SJSA1 (cell line): Measurements from ENCODE around the gene ZNF331. TPM values are rescaled to one million over a fixed set of nuclear protein-coding genes. Genes with fewer than 3 reads are reported as not detected.
"Not testable (repeated sequence)": the region's sequence is repeated elsewhere in the genome, so short reads cannot be mapped to it uniquely, and the experiment has no call there.

Experiments used
- DNase-seq, 2 experiments: peaks; one replicate each; pipeline ENCODE4 v3.0.0-alpha.2; 2015 to 2020; ENCODE audit warnings: low spot score in 2 of 2, low read depth in 1 of 2
- H3K27ac ChIP-seq: fragments of 250-450 bp; sonication (Bioruptor Pico); 2 replicates; pipeline ENCODE4 v1.5.1; 2020; ENCODE audit warnings: mild to moderate bottlenecking, moderate library complexity
- H3K27me3 ChIP-seq: fragments of 250-450 bp; sonication (Bioruptor Pico); replicated peaks from 2 replicates; pipeline ENCODE4 v1.5.1; 2020; ENCODE audit warnings: mild to moderate bottlenecking, moderate library complexity
- H3K36me3 ChIP-seq: fragments of 250-450 bp; sonication (Bioruptor Pico); 2 replicates; pipeline ENCODE4 v1.5.1; 2020; ENCODE audit warnings: mild to moderate bottlenecking
- H3K4me1 ChIP-seq: fragments of 250-450 bp; sonication (Bioruptor Pico); replicated peaks from 2 replicates; pipeline ENCODE4 v1.6.1; 2021; ENCODE audit warnings: mild to moderate bottlenecking
- H3K4me3 ChIP-seq: fragments of 250-450 bp; sonication (Bioruptor Pico); 2 replicates; pipeline ENCODE4 v1.5.1; 2020; ENCODE audit warnings: mild to moderate bottlenecking
- H3K9me3 ChIP-seq: fragments of 250-450 bp; sonication (Bioruptor Pico); replicated peaks from 2 replicates; pipeline ENCODE4 v1.5.1; 2020; ENCODE audit warnings: mild to moderate bottlenecking
- total RNA-seq: library from RNA; depleted of rRNA; stranded (reverse); fragments of >200 nt; shearing (Covaris generic); gene quantifications from 2 replicates; pipeline ENCODE4 v1.2.3, GENCODE V29; 2014; rRNA removed

The ZNF331 gene
- total RNA-seq, result 4.8 and 7.4 TPM in 2 replicates

- H3K36me3 ChIP-seq, result peaks cover 13% of the 10 kb centered on the region
- peaks cover 4% of the 10 kb centered on the region; the same call in 1 of the 2 replicates for H3K4me1 ChIP-seq
- H3K27me3 ChIP-seq, result no peaks in the 10 kb centered on the region
- H3K4me3 ChIP-seq, result peak within 1 kb of the TSS; percentile 74
- DNase-seq, result peak; percentile 74 to 77
- H3K27ac ChIP-seq, result peak within 1 kb of the TSS; percentile 45
- H3K9me3 ChIP-seq, result peaks cover 3% of the 10 kb centered on the region; the same call in 1 of the 2 replicates
Observed at GRCh38 chr19:53537521-53538377, at the start of gene ZNF331. ZNF331 (plus strand) TSS chr19:53538145; CDS start chr19:53569377, 31,232 bp downstream.

- H3K27ac ChIP-seq, result no peak overlapping the region
- H3K36me3 ChIP-seq, result peaks cover 8% of the 10 kb centered on the region; the same call in 1 of the 2 replicates
- no peak overlapping the region for H3K4me3 ChIP-seq
- peaks cover 4% of the 10 kb centered on the region; the same call in 1 of the 2 replicates for H3K9me3 ChIP-seq
- H3K4me1 ChIP-seq, result no peaks in the 10 kb centered on the region
- DNase-seq, result no peak
- no peaks in the 10 kb centered on the region for H3K27me3 ChIP-seq
Observed at GRCh38 chr19:53492153-53492552, 45.8 kb upstream of the ZNF331 start.

GRCh38 chr19:53497311-53498023 is 40.5 kb upstream of the ZNF331 start:
- not testable (repeated sequence) for H3K36me3 ChIP-seq, DNase-seq, H3K27me3 ChIP-seq, H3K4me1 ChIP-seq, H3K27ac ChIP-seq, H3K9me3 ChIP-seq, H3K4me3 ChIP-seq

- H3K4me3 ChIP-seq, H3K36me3 ChIP-seq, H3K4me1 ChIP-seq, H3K9me3 ChIP-seq, H3K27ac ChIP-seq, H3K27me3 ChIP-seq, DNase-seq: not testable (repeated sequence)
Observed at GRCh38 chr19:53498024-53498395, 39.9 kb upstream of the ZNF331 start.

GRCh38 chr19:53503151-53503550 is 34.8 kb upstream of the ZNF331 start:
- not testable (repeated sequence) for H3K4me1 ChIP-seq, H3K27me3 ChIP-seq, DNase-seq, H3K4me3 ChIP-seq, H3K36me3 ChIP-seq, H3K9me3 ChIP-seq, H3K27ac ChIP-seq

- not testable (repeated sequence) for DNase-seq, H3K4me3 ChIP-seq, H3K27me3 ChIP-seq, H3K9me3 ChIP-seq, H3K27ac ChIP-seq, H3K4me1 ChIP-seq, H3K36me3 ChIP-seq
Observed at GRCh38 chr19:53503671-53504364, 34.1 kb upstream of the ZNF331 start.

- not testable (repeated sequence) for H3K36me3 ChIP-seq, H3K9me3 ChIP-seq, H3K4me3 ChIP-seq, DNase-seq, H3K4me1 ChIP-seq, H3K27me3 ChIP-seq, H3K27ac ChIP-seq
Observed at GRCh38 chr19:53504365-53504703, 33.6 kb upstream of the ZNF331 start.

- Histone ChIP-seq H3K9me3 (0 out of 2 replicates have a peak, but pooled peaks cover 2% of the 10 kb centered on the region), H3K36me3 (no peaks in the 10 kb centered on the region), H3K4me3 (no peak overlapping the region), H3K4me1 (no peaks in the 10 kb centered on the region), H3K27ac (no peak overlapping the region), H3K27me3 (no peaks in the 10 kb centered on the region)
- no peak for DNase-seq
Observed at GRCh38 chr19:53504885-53505284, 33.1 kb upstream of the ZNF331 start.

GRCh38 chr19:53506728-53507127 is 31.2 kb upstream of the ZNF331 start:
- H3K27me3 ChIP-seq, result no peaks in the 10 kb centered on the region
- H3K9me3 ChIP-seq, result no peaks in the 10 kb centered on the region
- no peaks in the 10 kb centered on the region for H3K4me1 ChIP-seq
- DNase-seq, result no peak
- H3K27ac ChIP-seq, result no peak overlapping the region
- H3K4me3 ChIP-seq, result no peak overlapping the region
- H3K36me3 ChIP-seq, result no peaks in the 10 kb centered on the region

- no peak for DNase-seq
- Histone ChIP-seq H3K4me3 (no peak overlapping the region), H3K9me3 (no peaks in the 10 kb centered on the region), H3K36me3 (no peaks in the 10 kb centered on the region), H3K27ac (no peak overlapping the region), H3K27me3 (no peaks in the 10 kb centered on the region), H3K4me1 (no peaks in the 10 kb centered on the region)
Observed at GRCh38 chr19:53507523-53508442, 30.2 kb upstream of the ZNF331 start.

GRCh38 chr19:53509443-53509842 is 28.5 kb upstream of the ZNF331 start:
- DNase-seq, result no peak
- Histone ChIP-seq H3K9me3 (no peaks in the 10 kb centered on the region), H3K36me3 (no peaks in the 10 kb centered on the region), H3K4me3 (no peak overlapping the region), H3K27me3 (no peaks in the 10 kb centered on the region), H3K4me1 (no peaks in the 10 kb centered on the region), H3K27ac (no peak overlapping the region)

GRCh38 chr19:53509845-53510244 is 28.1 kb upstream of the ZNF331 start:
- no peak for DNase-seq
- Histone ChIP-seq H3K4me3 (no peak overlapping the region), H3K27me3 (no peaks in the 10 kb centered on the region), H3K36me3 (no peaks in the 10 kb centered on the region), H3K27ac (no peak overlapping the region), H3K9me3 (no peaks in the 10 kb centered on the region), H3K4me1 (no peaks in the 10 kb centered on the region)

- no peaks in the 10 kb centered on the region for H3K36me3 ChIP-seq
- H3K9me3 ChIP-seq, result no peaks in the 10 kb centered on the region
- no peak overlapping the region for H3K4me3 ChIP-seq
- H3K27ac ChIP-seq, result no peak overlapping the region
- H3K27me3 ChIP-seq, result no peaks in the 10 kb centered on the region
- DNase-seq, result no peak
- H3K4me1 ChIP-seq, result no peaks in the 10 kb centered on the region
Observed at GRCh38 chr19:53511357-53511756, 26.6 kb upstream of the ZNF331 start.
